Right lung (tissue), 5 donors: ENCODE measurements around the gene NTRK3. TPM values are rescaled to one million over a fixed set of nuclear protein-coding genes. Genes with fewer than 3 reads are reported as not detected.
A peak's percentile ranks its signal among the peaks of the same experiment; 100 is the strongest.

Experiments used
- DNase-seq, 2 donors: peaks; one replicate each; pipeline ENCODE4 v3.0.0-alpha.2; 2013
- polyA plus RNA-seq, 5 donors: library from polyadenylated mRNA; unstranded; fragments of 120-200 nt; gene quantifications; one replicate each; pipeline versions ENCODE4 v1.2.1 to v1.2.3, GENCODE V29; 2013; ENCODE audit warnings: inconsistent platforms in 1 of 5, low replicate concordance in 1 of 5; ENCODE audit not compliant: insufficient read length in 5 of 5, insufficient read depth in 1 of 5

The NTRK3 gene
- polyA plus RNA-seq, 5 donors: 6.9 to 9.9 (median 7.6) TPM

GRCh38 chr15:88002706-88003105, 253.8 kb downstream of the NTRK3 start:
- DNase-seq: no peak

- no peak for DNase-seq
These were observed 257.9 kb downstream of the NTRK3 start for GRCh38 chr15:87998630-87999029.

- DNase-seq: peak; percentile 2 to 10
These were observed 269.8 kb downstream of the NTRK3 start for GRCh38 chr15:87986776-87987175.

GRCh38 chr15:87985451-87985850, 271.1 kb downstream of the NTRK3 start:
- peak in 1 of 2 donors; percentile 2 for DNase-seq

GRCh38 chr15:87981969-87982368, 274.6 kb downstream of the NTRK3 start:
- peak; percentile 9 to 10 for DNase-seq

GRCh38 chr15:87977907-87978306, 278.6 kb downstream of the NTRK3 start:
- DNase-seq: no peak

GRCh38 chr15:87976552-87976951, 280.0 kb downstream of the NTRK3 start:
- DNase-seq: no peak

GRCh38 chr15:87973501-87974215, 282.9 kb downstream of the NTRK3 start:
- no peak for DNase-seq

GRCh38 chr15:87971076-87971475, 285.5 kb downstream of the NTRK3 start:
- no peak for DNase-seq

- DNase-seq: no peak
These were observed 288.6 kb downstream of the NTRK3 start for GRCh38 chr15:87967951-87968350.

GRCh38 chr15:87965304-87965703, 291.2 kb downstream of the NTRK3 start:
- no peak for DNase-seq

- DNase-seq: no peak
These were observed 294.1 kb downstream of the NTRK3 start for GRCh38 chr15:87962428-87962827.

- no peak for DNase-seq
These were observed 294.6 kb downstream of the NTRK3 start for GRCh38 chr15:87961851-87962420.

- no peak for DNase-seq
These were observed 296.9 kb downstream of the NTRK3 start for GRCh38 chr15:87959662-87960061.

GRCh38 chr15:87959080-87959479, 297.5 kb downstream of the NTRK3 start:
- DNase-seq: no peak

GRCh38 chr15:87955284-87955909, 301.1 kb downstream of the NTRK3 start:
- DNase-seq: no peak

- no peak for DNase-seq
These were observed 301.7 kb downstream of the NTRK3 start for GRCh38 chr15:87954793-87955192.

GRCh38 chr15:87952736-87953287, 303.7 kb downstream of the NTRK3 start:
- no peak for DNase-seq

GRCh38 chr15:87949575-87950223, 306.8 kb downstream of the NTRK3 start:
- DNase-seq: peak; percentile 32 to 38

- DNase-seq: no peak
These were observed 307.4 kb downstream of the NTRK3 start for GRCh38 chr15:87949151-87949574.

GRCh38 chr15:87947560-87947959, 309.0 kb downstream of the NTRK3 start:
- DNase-seq: no peak

- DNase-seq: no peak
These were observed 311.3 kb downstream of the NTRK3 start for GRCh38 chr15:87945246-87945645.
